Neural crest cell (in vitro differentiated cells): ENCODE results near the gene KRTAP2-3. TPM values are rescaled to one million over a fixed set of nuclear protein-coding genes. Genes with fewer than 3 reads are reported as not detected.

Experiments used
- DNase-seq: peaks from one replicate; pipeline ENCODE4 v3.0.0; 2021; ENCODE audit warnings: low read depth, mixed read lengths, low spot score
- H3K27ac Mint-ChIP-seq: one replicate; pipeline ENCODE4 v1.8.0; 2021; ENCODE audit warnings: mild to moderate bottlenecking, mixed read lengths; ENCODE audit not compliant: unreplicated experiment
- H3K27me3 Mint-ChIP-seq: 2 replicates; pipeline ENCODE4 v1.8.0; 2021; ENCODE audit warnings: low read depth, mild to moderate bottlenecking, mixed read lengths
- H3K36me3 Mint-ChIP-seq: 2 replicates; pipeline ENCODE4 v1.8.0; 2021; ENCODE audit warnings: low read depth, mild to moderate bottlenecking, mixed read lengths
- H3K4me1 Mint-ChIP-seq: 2 replicates; pipeline ENCODE4 v1.8.0; 2021; ENCODE audit warnings: mixed read lengths
- H3K4me3 Mint-ChIP-seq: one replicate; pipeline ENCODE4 v1.8.0; 2021; ENCODE audit warnings: mild to moderate bottlenecking, mixed read lengths
- H3K9me3 Mint-ChIP-seq: 2 replicates; pipeline ENCODE4 v1.8.0; 2021; ENCODE audit warnings: mixed read lengths
- CTCF ChIP-seq: fragments of 200-600 bp; sonication (generic); conservative IDR thresholded peaks from 2 replicates; pipeline ENCODE4 v1.5.0; 2021; ENCODE audit warnings: antibody characterized with exemption, mild to moderate bottlenecking
- total RNA-seq: library from RNA; stranded (reverse); gene quantifications from 2 replicates; pipeline ENCODE4 v1.2.1, GENCODE V29; 2021

Gene KRTAP2-3
- total RNA-seq, 1 donor from 2014 or later = not detected

- no peaks in the 10 kb centered on the region for H3K36me3 Mint-ChIP-seq
- no peak overlapping the region for H3K4me3 Mint-ChIP-seq
- H3K4me1 Mint-ChIP-seq = peaks cover 5% of the 10 kb centered on the region
- TF ChIP-seq CTCF = no peak
- no peak for DNase-seq
- H3K27ac Mint-ChIP-seq = no peak overlapping the region
- peaks cover 6% of the 10 kb centered on the region for H3K9me3 Mint-ChIP-seq
- no peaks in the 10 kb centered on the region for H3K27me3 Mint-ChIP-seq
Measured at GRCh38 chr17:41018541-41018940, 41.4 kb downstream of the KRTAP2-3 start.

- DNase-seq = no peak
- no peak overlapping the region for H3K4me3 Mint-ChIP-seq
- H3K27me3 Mint-ChIP-seq = no peaks in the 10 kb centered on the region
- peaks cover 5% of the 10 kb centered on the region for H3K4me1 Mint-ChIP-seq
- TF ChIP-seq CTCF = no peak
- peaks cover 2% of the 10 kb centered on the region for H3K9me3 Mint-ChIP-seq
- H3K36me3 Mint-ChIP-seq = no peaks in the 10 kb centered on the region
- H3K27ac Mint-ChIP-seq = no peak overlapping the region
Measured at GRCh38 chr17:41016578-41017215, 43.2 kb downstream of the KRTAP2-3 start.

- no peak overlapping the region for H3K27ac Mint-ChIP-seq
- H3K4me3 Mint-ChIP-seq = no peak overlapping the region
- H3K36me3 Mint-ChIP-seq = no peaks in the 10 kb centered on the region
Measured at GRCh38 chr17:41015454-41015853, 44.5 kb downstream of the KRTAP2-3 start.

GRCh38 chr17:41013606-41014005, 46.3 kb downstream of the KRTAP2-3 start:
- peaks cover 5% of the 10 kb centered on the region for H3K4me1 Mint-ChIP-seq
- no peak for DNase-seq
- no peak for TF ChIP-seq CTCF
- H3K4me3 Mint-ChIP-seq = no peak overlapping the region
- H3K36me3 Mint-ChIP-seq = no peaks in the 10 kb centered on the region
- H3K9me3 Mint-ChIP-seq = no peaks in the 10 kb centered on the region
- H3K27me3 Mint-ChIP-seq = no peaks in the 10 kb centered on the region
- no peak overlapping the region for H3K27ac Mint-ChIP-seq

More at GRCh38 chr17:41015454-41015853, 44.5 kb downstream of the KRTAP2-3 start:
- no peaks in the 10 kb centered on the region for H3K9me3 Mint-ChIP-seq
- H3K4me1 Mint-ChIP-seq = peaks cover 5% of the 10 kb centered on the region
- no peaks in the 10 kb centered on the region for H3K27me3 Mint-ChIP-seq
- no peak for DNase-seq
- TF ChIP-seq CTCF = no peak

GRCh38 chr17:41013181-41013580, 46.7 kb downstream of the KRTAP2-3 start:
- TF ChIP-seq CTCF = no peak
- Mint-ChIP-seq H3K4me3 (no peak overlapping the region), H3K9me3 (no peaks in the 10 kb centered on the region), H3K36me3 (no peaks in the 10 kb centered on the region), H3K4me1 (peaks cover 5% of the 10 kb centered on the region), H3K27ac (no peak overlapping the region), H3K27me3 (no peaks in the 10 kb centered on the region)
- DNase-seq = no peak
